ENCODE results near the gene SLC25A13. TPM values are rescaled to one million over a fixed set of nuclear protein-coding genes. Genes with fewer than 3 reads are reported as not detected.

Gene SLC25A13
- total and polyA plus RNA-seq, 3 donors from 2014 or later: 13.2 to 49.1 (median 35.4) TPM

DNA sequence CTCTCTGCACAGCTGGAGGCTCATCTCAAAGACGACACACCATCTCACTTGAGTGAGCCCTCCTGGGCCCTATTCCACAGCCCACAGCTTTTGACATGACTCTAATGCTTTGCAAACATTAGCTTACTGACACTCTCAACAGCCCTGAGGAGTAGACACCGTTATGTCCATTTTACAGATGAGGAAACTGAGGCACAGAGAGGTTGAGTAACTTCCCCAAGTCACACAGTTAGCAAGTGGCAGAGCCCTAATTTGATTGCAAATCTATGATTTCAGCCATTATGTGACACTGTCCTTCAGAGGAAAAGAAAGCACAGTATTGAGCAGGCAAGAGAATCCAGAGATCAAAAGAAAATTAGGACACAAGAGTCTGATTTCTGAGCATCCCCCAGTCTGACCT lies 16.0 kb downstream of the SLC25A13 start:
- H3K4me1 ChIP-seq: no peaks in the 10 kb centered on the region

DNA sequence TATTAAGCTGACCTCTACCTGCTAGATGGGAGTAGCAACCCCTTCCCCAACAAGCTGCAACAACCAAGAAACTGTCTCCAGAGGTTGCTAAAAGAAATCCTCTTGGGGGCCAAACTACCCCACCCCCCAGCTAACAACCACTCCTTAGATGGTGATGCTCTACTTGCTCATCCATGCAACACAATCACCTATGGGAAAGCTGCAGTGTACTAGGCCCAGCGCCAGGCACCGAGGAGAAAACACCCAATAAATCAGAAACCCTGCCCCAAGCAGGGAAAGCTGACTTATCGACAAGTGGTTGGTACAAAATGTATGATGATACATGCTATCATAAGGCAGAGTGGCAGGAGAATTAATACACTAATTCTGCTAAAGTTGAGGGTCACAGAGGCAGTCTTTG lies 17.3 kb downstream of the SLC25A13 start:
- DNase-seq: no peak
- H3K36me3 ChIP-seq (ENCODE audit: low read depth, missing control alignments): no peaks in the 10 kb centered on the region
- H3K4me3 ChIP-seq: no peak overlapping the region
- H3K4me1 ChIP-seq: no peaks in the 10 kb centered on the region
- intact Hi-C loops (cut with DNase I; ENCODE audit: low total_unique reads): no loop called here
- H3K27me3 ChIP-seq: no peaks in the 10 kb centered on the region
- 87 to 97% methylated on average over 3 of the region's 3 CpGs for WGBS, 2 donors
- H3K9me3 ChIP-seq: no peaks in the 10 kb centered on the region
- TF ChIP-seq, protein P1, sequence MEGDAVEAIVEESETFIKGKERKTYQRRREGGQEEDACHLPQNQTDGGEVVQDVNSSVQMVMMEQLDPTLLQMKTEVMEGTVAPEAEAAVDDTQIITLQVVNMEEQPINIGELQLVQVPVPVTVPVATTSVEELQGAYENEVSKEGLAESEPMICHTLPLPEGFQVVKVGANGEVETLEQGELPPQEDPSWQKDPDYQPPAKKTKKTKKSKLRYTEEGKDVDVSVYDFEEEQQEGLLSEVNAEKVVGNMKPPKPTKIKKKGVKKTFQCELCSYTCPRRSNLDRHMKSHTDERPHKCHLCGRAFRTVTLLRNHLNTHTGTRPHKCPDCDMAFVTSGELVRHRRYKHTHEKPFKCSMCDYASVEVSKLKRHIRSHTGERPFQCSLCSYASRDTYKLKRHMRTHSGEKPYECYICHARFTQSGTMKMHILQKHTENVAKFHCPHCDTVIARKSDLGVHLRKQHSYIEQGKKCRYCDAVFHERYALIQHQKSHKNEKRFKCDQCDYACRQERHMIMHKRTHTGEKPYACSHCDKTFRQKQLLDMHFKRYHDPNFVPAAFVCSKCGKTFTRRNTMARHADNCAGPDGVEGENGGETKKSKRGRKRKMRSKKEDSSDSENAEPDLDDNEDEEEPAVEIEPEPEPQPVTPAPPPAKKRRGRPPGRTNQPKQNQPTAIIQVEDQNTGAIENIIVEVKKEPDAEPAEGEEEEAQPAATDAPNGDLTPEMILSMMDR (IDR thresholded peaks at IDR 0.05): no peak
- no peak for TF ChIP-seq POLR2A (IDR thresholded peaks at IDR 0.05)
- no peak overlapping the region for H3K27ac ChIP-seq

More for the DNA sequence above, 16.0 kb downstream of the SLC25A13 start:
- Histone ChIP-seq H3K27ac (no peak overlapping the region), H3K27me3 (no peaks in the 10 kb centered on the region), H3K9me3 (no peaks in the 10 kb centered on the region), H3K36me3 (ENCODE audit: low read depth, missing control alignments) (no peaks in the 10 kb centered on the region), H3K4me3 (no peak overlapping the region)
- TF ChIP-seq, protein P1 (IDR thresholded peaks at IDR 0.05): no peak
- no peak for TF ChIP-seq POLR2A (IDR thresholded peaks at IDR 0.05)
- DNase-seq: no peak
- intact Hi-C loops (cut with DNase I; ENCODE audit: low total_unique reads): no loop called here
- 88 to 92% methylated on average over 2 of the region's 2 CpGs for WGBS, 2 donors

DNA sequence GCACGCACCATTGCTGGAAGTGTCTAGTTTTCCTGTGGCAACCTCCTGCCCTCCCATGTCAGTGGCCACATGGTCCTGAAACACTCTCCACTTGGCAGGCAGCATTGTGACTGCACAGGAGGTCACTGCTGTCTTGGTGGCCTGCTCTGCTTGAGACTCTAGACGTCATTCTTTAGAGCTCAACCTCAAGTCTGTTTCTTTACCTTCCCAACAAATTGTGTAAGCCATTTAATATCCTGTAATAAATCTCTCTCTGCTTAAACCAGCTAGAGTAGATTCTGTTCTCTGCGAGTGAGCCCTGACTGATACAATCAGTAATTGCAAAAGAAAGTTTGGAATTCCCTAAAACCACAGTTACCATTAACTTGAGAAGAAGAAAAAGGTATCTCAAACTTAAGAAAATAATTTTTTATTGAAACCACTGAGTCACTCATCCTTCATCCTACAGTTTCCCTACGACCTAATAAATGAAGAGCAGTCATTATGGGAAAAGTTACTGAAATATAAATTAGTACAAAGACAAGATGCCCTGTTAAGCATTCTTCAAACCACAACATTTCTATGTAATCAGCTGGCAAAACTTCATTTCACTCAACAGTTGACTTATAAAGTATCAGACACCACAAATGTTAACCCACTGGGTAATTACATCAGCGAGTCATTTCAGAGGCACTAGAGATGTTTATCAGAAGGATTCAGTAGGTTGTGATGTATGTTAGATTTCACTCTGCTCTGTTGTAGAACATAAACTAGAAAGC lies 18.0 kb downstream of the SLC25A13 start:
- no peak overlapping the region for H3K4me3 ChIP-seq
- intact Hi-C loops (cut with DNase I; ENCODE audit: low total_unique reads): no loop called here
- no peak overlapping the region for H3K27ac ChIP-seq
- no peaks in the 10 kb centered on the region for H3K27me3 ChIP-seq
- 85 to 93% methylated on average over 5 of the region's 5 CpGs for WGBS, 2 donors
- H3K9me3 ChIP-seq: no peaks in the 10 kb centered on the region
- no peak for TF ChIP-seq POLR2A (IDR thresholded peaks at IDR 0.05)
- TF ChIP-seq, protein P1 (IDR thresholded peaks at IDR 0.05): no peak
- H3K4me1 ChIP-seq: no peaks in the 10 kb centered on the region
- no peaks in the 10 kb centered on the region for H3K36me3 ChIP-seq (ENCODE audit: low read depth, missing control alignments)
- no peak for DNase-seq

DNA sequence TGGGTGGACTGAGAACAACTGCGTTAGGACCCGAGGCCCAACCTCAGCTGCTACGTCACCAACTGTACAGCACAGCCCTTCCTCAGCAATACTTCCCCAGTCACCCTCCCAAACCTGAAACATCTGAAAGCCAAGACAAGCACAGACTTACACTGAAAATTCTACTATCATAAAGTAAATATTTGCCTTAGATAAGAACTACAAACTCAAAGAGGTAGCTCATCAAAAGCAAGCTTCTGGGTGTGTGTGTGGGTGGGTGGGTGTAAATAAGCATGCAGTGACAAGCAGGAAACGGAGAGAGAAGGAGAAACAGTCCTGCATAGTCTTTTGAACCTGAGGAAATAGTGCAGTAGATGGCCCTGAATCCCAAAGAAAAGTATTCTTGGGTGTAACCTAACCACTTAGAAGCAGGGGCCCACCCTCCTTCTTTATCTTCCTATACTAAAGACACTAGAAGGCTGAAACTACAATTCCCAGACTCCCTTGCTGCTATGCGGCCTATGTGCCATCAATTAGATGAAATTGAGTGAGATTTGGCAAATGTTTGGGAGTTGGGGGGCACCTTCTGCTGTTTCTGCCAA lies 18.7 kb downstream of the SLC25A13 start:
- Histone ChIP-seq H3K4me3 (no peak overlapping the region), H3K27ac (no peak overlapping the region), H3K36me3 (ENCODE audit: low read depth, missing control alignments) (no peaks in the 10 kb centered on the region), H3K4me1 (no peaks in the 10 kb centered on the region), H3K27me3 (no peaks in the 10 kb centered on the region), H3K9me3 (no peaks in the 10 kb centered on the region)
- WGBS, 2 donors: 65 to 67% methylated on average over 5 of the region's 5 CpGs
- intact Hi-C loops (cut with DNase I; ENCODE audit: low total_unique reads): no loop called here
- no peak for DNase-seq
- TF ChIP-seq, protein P1 (IDR thresholded peaks at IDR 0.05): no peak
- TF ChIP-seq POLR2A (IDR thresholded peaks at IDR 0.05): no peak

All from testis (tissue), 3 donors.